Activated naive CD8-positive, alpha-beta T cell (primary cell): ENCODE measurements around the gene DPPA4.
"Not testable (repeated sequence)": the region's sequence is repeated elsewhere in the genome, so short reads cannot be mapped to it uniquely, and the experiment has no call there.

Experiments used
- H3K27ac Mint-ChIP-seq: one replicate; pipeline ENCODE4 v1.8.0; 2021; ENCODE audit warnings: mixed read lengths
- H3K27me3 Mint-ChIP-seq: one replicate; pipeline ENCODE4 v1.8.0; 2021; ENCODE audit warnings: mixed read lengths
- H3K36me3 Mint-ChIP-seq: one replicate; pipeline ENCODE4 v1.8.0; 2021; ENCODE audit warnings: mixed read lengths
- H3K4me1 Mint-ChIP-seq: one replicate; pipeline ENCODE4 v1.8.0; 2021; ENCODE audit warnings: low read depth, mixed read lengths
- H3K4me3 Mint-ChIP-seq: one replicate; pipeline ENCODE4 v1.8.0; 2021; ENCODE audit warnings: mild to moderate bottlenecking, mixed read lengths
- H3K9me3 Mint-ChIP-seq: one replicate; pipeline ENCODE4 v1.8.0; 2021; ENCODE audit warnings: low read depth, mixed read lengths

The DPPA4 gene

DNA sequence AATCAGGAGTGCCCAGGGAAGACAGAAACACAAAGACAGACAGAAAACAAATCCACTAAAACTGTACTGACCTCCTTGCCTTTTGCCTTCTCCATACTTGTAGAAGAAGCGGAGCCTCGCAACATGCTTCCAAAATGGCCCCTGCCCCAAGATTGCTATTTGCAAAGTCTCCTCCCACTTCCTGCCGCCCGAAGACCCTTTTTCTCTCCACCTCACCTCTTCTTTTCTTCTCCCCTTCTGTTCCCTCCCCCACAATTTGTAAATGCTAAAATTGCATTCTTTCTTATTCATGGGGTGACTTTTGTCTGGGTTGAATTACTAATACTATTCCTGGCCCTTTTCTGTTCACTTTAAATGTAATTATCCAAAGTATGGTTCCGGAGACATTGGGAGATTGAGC, at the start of gene DPPA4:
Gene DPPA4, minus strand, starts transcription at position 154 of the 400 bp plus-strand sequence. Its CDS starts 29 bp downstream, at position 125.
- Mint-ChIP-seq H3K4me1 (peaks cover 8% of the 10 kb centered on the region), H3K4me3 (peak within 1 kb of the TSS; percentile 76), H3K9me3 (no peaks in the 10 kb centered on the region), H3K36me3 (no peaks in the 10 kb centered on the region), H3K27me3 (peaks cover 17% of the 10 kb centered on the region), H3K27ac (no peak within 1 kb of the TSS)

DNA sequence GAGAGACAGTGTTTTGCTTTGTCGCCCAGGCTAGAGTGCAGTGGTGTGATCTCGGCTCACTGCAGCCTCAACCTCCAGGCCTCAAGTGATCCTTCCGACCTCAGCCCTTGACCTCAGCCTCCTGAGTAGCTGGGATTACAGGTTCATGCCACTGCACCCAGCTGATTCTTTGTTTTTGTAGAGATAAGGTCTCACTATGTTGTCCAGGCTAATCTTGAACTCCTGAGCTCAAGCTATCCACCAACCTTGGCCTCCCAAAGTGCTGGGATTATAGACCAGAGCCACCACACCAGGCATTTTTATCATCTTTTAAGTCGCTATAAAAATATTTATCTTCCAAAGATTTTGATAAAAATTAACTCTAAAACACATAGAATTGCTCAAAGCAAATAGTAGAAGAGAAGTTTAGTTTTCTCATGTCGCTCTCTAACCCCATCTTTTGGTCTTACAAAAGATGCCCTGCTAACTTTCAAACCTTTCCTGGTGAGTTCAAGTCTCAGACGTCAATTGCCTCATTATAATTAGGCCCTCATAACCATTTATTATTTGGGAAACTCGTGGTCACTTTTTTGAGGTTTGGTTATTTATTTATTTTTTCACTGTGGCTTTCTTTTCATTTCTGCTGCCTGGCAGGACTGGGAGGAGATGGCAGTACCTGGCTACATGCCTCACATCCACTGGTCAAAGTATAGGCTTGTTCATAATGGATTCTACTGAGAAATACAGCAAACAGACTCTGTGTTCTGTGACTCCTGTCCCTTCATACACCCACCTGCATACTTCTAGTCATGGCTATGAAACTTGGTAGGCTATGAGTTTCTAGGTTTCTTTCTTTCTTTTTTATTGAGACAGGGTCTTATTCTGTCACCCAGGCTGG, 48.3 kb upstream of the DPPA4 start:
- H3K27ac Mint-ChIP-seq, result no peak overlapping the region
- no peaks in the 10 kb centered on the region for H3K27me3 Mint-ChIP-seq
- no peaks in the 10 kb centered on the region for H3K4me1 Mint-ChIP-seq
- no peaks in the 10 kb centered on the region for H3K9me3 Mint-ChIP-seq
- H3K4me3 Mint-ChIP-seq, result no peak overlapping the region
- no peaks in the 10 kb centered on the region for H3K36me3 Mint-ChIP-seq

DNA sequence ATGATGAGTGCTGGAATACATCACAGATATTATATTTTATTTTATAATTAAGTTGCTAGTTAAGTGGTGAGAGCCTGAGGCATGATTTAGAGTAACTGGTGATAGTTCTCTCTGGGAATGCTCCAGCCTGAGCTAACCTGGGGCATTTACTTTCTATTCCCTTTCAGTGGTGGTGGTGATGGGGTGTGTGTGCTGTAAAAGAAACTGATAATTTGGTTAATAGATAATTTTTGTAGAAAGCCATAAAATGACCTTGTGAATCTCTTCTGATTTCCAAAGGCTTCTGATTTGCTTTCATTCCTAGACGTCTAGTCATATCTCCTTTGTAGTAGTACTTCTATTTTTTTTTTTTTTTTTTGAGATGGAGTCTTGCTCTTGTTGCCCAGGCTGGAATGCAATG, 46.8 kb upstream of the DPPA4 start:
- no peak overlapping the region for H3K4me3 Mint-ChIP-seq
- H3K27ac Mint-ChIP-seq, result no peak overlapping the region
- no peaks in the 10 kb centered on the region for H3K36me3 Mint-ChIP-seq
- H3K27me3 Mint-ChIP-seq, result no peaks in the 10 kb centered on the region
- H3K4me1 Mint-ChIP-seq, result no peaks in the 10 kb centered on the region
- no peaks in the 10 kb centered on the region for H3K9me3 Mint-ChIP-seq

GRCh38 chr3:109382588-109382987, 45.2 kb upstream of the DPPA4 start:
- H3K27ac Mint-ChIP-seq, result no peak overlapping the region
- no peaks in the 10 kb centered on the region for H3K9me3 Mint-ChIP-seq
- H3K4me3 Mint-ChIP-seq, result no peak overlapping the region
- no peaks in the 10 kb centered on the region for H3K36me3 Mint-ChIP-seq
- no peaks in the 10 kb centered on the region for H3K27me3 Mint-ChIP-seq
- no peaks in the 10 kb centered on the region for H3K4me1 Mint-ChIP-seq

DNA sequence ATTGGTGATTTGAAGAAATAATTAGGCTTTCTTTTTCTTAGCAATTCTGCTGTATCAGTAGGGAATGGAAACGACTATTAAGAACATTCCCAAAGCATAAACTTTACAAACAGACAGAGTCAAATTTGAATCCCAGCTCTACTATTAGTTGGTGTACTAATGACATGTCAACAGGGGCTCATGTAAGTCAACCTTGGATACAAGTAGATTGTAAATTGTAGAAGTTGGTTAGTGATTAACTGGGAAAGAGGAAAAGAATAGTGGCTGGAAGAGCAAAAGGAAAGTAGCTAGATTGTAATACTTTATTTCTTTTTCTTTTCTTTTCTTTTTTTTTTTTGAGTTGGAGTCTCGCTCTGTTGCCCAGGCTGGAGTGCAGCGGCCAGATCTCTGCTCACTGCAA, 38.6 kb upstream of the DPPA4 start:
- Mint-ChIP-seq H3K4me3 (no peak overlapping the region), H3K36me3 (no peaks in the 10 kb centered on the region), H3K27me3 (no peaks in the 10 kb centered on the region), H3K27ac (no peak overlapping the region), H3K4me1 (no peaks in the 10 kb centered on the region), H3K9me3 (no peaks in the 10 kb centered on the region)

DNA sequence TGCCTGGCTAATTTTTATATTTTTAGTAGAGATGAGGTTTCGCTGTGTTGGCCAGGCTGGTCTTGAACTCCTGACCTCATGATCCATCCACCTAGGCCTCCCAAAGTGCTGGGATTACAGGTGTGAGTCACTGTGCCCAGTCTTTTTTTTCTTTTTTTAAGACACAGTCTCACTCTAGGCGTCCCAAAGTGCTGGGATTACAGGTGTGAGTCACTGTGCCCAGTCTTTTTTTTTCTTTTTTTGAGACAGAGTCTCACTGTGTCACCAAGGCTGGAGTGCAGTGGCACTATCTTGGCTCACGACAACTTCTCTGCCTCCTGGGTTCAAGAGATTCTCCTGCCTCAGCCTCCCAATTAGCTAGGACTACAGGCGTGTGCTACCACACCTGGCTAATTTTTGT, 37.1 kb upstream of the DPPA4 start:
- H3K36me3 Mint-ChIP-seq, result not testable (repeated sequence)

DNA sequence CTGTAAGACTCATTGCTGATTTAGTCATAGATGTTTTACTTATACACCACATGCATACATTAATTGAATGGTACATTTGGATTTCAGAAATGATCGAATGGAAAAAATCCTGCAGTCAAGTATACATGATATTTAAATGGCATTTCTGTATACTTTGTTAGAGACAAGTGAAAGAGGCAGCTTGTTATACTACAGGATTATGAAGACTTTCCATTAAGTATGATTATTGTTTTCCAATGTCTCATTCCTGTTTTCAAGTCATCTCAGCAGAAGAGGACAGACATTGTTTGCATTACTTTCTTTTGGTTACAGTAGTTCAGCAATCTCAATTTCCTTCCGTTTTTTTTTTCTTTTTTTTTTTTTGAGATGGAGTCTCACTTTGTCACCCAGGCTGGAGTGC, 36.6 kb upstream of the DPPA4 start:
- H3K36me3 Mint-ChIP-seq, result no peaks in the 10 kb centered on the region
- no peaks in the 10 kb centered on the region for H3K4me1 Mint-ChIP-seq
- no peaks in the 10 kb centered on the region for H3K27me3 Mint-ChIP-seq
- no peaks in the 10 kb centered on the region for H3K9me3 Mint-ChIP-seq
- no peak overlapping the region for H3K27ac Mint-ChIP-seq
- no peak overlapping the region for H3K4me3 Mint-ChIP-seq

More for the DNA sequence above, 37.1 kb upstream of the DPPA4 start:
- H3K27ac Mint-ChIP-seq, H3K4me3 Mint-ChIP-seq, H3K4me1 Mint-ChIP-seq, H3K9me3 Mint-ChIP-seq, H3K27me3 Mint-ChIP-seq: not testable (repeated sequence)

GRCh38 chr3:109372639-109373038, 35.3 kb upstream of the DPPA4 start:
- no peaks in the 10 kb centered on the region for H3K4me1 Mint-ChIP-seq
- no peak overlapping the region for H3K4me3 Mint-ChIP-seq
- no peaks in the 10 kb centered on the region for H3K36me3 Mint-ChIP-seq
- no peaks in the 10 kb centered on the region for H3K9me3 Mint-ChIP-seq
- H3K27me3 Mint-ChIP-seq, result no peaks in the 10 kb centered on the region
- H3K27ac Mint-ChIP-seq, result no peak overlapping the region

DNA sequence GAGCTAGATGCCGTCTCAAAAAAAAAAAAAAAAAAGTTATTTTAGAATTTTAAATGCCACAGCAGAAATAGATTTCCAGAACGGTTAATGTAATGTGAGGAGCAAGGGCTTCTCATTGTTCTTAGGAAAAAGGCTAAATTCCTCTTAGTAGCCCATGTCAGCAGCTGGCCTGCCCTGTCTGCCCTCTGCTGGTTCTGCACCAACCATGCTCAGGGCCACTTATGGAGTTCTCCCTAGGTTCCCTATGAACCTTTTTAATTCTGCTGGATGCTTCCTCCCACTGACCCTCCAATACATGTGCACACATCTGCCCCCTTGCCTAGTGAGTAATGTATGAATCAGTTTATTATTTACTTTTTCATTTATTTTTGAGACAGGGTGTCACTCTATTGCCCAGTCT, 32.2 kb upstream of the DPPA4 start:
- no peaks in the 10 kb centered on the region for H3K36me3 Mint-ChIP-seq
- H3K4me3 Mint-ChIP-seq, result no peak overlapping the region
- no peaks in the 10 kb centered on the region for H3K27me3 Mint-ChIP-seq
- no peaks in the 10 kb centered on the region for H3K9me3 Mint-ChIP-seq
- no peak overlapping the region for H3K27ac Mint-ChIP-seq
- H3K4me1 Mint-ChIP-seq, result no peaks in the 10 kb centered on the region

GRCh38 chr3:109364088-109364487, 26.7 kb upstream of the DPPA4 start:
- H3K4me3 Mint-ChIP-seq, result no peak overlapping the region
- H3K27ac Mint-ChIP-seq, result no peak overlapping the region
- H3K4me1 Mint-ChIP-seq, result no peaks in the 10 kb centered on the region
- H3K36me3 Mint-ChIP-seq, result no peaks in the 10 kb centered on the region
- no peaks in the 10 kb centered on the region for H3K27me3 Mint-ChIP-seq
- H3K9me3 Mint-ChIP-seq, result no peaks in the 10 kb centered on the region

GRCh38 chr3:109363634-109364033, 26.3 kb upstream of the DPPA4 start:
- Mint-ChIP-seq H3K27ac (no peak overlapping the region), H3K9me3 (no peaks in the 10 kb centered on the region), H3K36me3 (no peaks in the 10 kb centered on the region), H3K4me3 (no peak overlapping the region), H3K4me1 (no peaks in the 10 kb centered on the region), H3K27me3 (no peaks in the 10 kb centered on the region)

- Mint-ChIP-seq H3K27ac (no peak overlapping the region), H3K27me3 (no peaks in the 10 kb centered on the region), H3K4me1 (no peaks in the 10 kb centered on the region), H3K36me3 (no peaks in the 10 kb centered on the region), H3K4me3 (no peak overlapping the region), H3K9me3 (no peaks in the 10 kb centered on the region)
Observed at GRCh38 chr3:109362823-109363222, 25.5 kb upstream of the DPPA4 start.

DNA sequence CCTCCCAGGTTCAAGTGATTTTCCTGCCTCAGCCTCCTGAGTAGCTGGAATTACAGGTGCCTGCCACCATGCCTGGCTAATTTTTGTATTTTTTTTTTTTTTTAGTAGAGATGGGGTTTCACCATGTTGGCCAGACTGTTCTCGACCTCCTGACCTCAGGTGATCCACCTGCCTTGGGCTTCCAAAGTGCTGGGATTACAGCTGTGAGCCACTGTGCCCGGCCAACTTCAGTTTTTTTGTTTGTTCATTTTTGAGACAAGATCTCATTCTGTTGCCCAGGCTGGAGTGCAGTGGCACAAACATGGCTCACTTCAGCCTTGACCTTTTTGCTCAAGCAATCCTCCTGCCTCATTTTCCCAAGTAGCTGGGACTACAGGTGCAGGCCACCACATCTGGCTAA, 21.5 kb upstream of the DPPA4 start:
- H3K9me3 Mint-ChIP-seq, H3K27me3 Mint-ChIP-seq, H3K4me3 Mint-ChIP-seq, H3K4me1 Mint-ChIP-seq, H3K27ac Mint-ChIP-seq, H3K36me3 Mint-ChIP-seq: not testable (repeated sequence)

GRCh38 chr3:109356442-109357155, 19.3 kb upstream of the DPPA4 start:
- H3K27me3 Mint-ChIP-seq, result peaks cover 4% of the 10 kb centered on the region
- no peak overlapping the region for H3K4me3 Mint-ChIP-seq
- no peaks in the 10 kb centered on the region for H3K36me3 Mint-ChIP-seq
- no peaks in the 10 kb centered on the region for H3K4me1 Mint-ChIP-seq
- H3K9me3 Mint-ChIP-seq, result no peaks in the 10 kb centered on the region
- H3K27ac Mint-ChIP-seq, result no peak overlapping the region

GRCh38 chr3:109355625-109356441, 18.5 kb upstream of the DPPA4 start:
- no peaks in the 10 kb centered on the region for H3K9me3 Mint-ChIP-seq
- H3K4me1 Mint-ChIP-seq, result no peaks in the 10 kb centered on the region
- H3K36me3 Mint-ChIP-seq, result no peaks in the 10 kb centered on the region
- H3K27ac Mint-ChIP-seq, result no peak overlapping the region
- peaks cover 4% of the 10 kb centered on the region for H3K27me3 Mint-ChIP-seq
- H3K4me3 Mint-ChIP-seq, result no peak overlapping the region
